ENCODE data around the gene PLA2G4F.

DNA sequence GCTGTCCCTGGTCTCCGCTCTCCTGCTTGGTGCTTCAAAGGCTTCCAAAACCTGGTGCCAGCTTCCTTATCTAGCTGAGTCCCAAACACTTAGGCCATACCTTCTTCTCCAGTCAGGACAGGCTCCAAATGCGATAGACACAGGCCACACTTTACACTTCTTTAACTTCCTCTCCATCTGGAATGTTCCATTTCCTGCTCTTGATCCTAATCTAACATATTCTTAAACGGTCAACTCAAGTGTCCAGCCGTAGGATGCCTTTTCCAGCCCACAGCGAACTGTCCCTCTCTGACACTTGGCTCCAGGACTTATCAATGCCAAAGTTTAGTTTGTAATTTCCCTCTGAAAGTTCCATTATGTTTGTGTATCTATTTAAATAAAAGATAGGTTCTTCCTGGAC, 19.2 kb upstream of the PLA2G4F start:
- TF ChIP-seq, protein P1, sequence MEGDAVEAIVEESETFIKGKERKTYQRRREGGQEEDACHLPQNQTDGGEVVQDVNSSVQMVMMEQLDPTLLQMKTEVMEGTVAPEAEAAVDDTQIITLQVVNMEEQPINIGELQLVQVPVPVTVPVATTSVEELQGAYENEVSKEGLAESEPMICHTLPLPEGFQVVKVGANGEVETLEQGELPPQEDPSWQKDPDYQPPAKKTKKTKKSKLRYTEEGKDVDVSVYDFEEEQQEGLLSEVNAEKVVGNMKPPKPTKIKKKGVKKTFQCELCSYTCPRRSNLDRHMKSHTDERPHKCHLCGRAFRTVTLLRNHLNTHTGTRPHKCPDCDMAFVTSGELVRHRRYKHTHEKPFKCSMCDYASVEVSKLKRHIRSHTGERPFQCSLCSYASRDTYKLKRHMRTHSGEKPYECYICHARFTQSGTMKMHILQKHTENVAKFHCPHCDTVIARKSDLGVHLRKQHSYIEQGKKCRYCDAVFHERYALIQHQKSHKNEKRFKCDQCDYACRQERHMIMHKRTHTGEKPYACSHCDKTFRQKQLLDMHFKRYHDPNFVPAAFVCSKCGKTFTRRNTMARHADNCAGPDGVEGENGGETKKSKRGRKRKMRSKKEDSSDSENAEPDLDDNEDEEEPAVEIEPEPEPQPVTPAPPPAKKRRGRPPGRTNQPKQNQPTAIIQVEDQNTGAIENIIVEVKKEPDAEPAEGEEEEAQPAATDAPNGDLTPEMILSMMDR (IDR thresholded peaks at IDR 0.05 in 2 of 3, conservative IDR thresholded peaks at IDR 0.05 in 1 of 3; ENCODE audit: borderline replicate concordance in 1 of 3, insufficient read depth in 1 of 3, low read depth in 2 of 3, low read length in 2 of 3): no peak
- TF ChIP-seq SIN3A (IDR thresholded peaks at IDR 0.05; ENCODE audit: low read depth) (no peak), EGR1 (IDR thresholded peaks at IDR 0.05; ENCODE audit: low read depth) (no peak), ZNF274 (IDR thresholded peaks at IDR 0.05; ENCODE audit: low read depth, low read length) (no peak), EZH2 (IDR thresholded peaks at IDR 0.05) (no peak), CEBPB (IDR thresholded peaks at IDR 0.05; ENCODE audit: low read depth) (no peak), CBX3 (IDR thresholded peaks at IDR 0.05; ENCODE audit: low read depth) (no peak), POLR2A (IDR thresholded peaks at IDR 0.05; ENCODE audit: borderline replicate concordance, extremely low read depth, insufficient read depth, insufficient read length) (no peak), FOSL1 (IDR thresholded peaks at IDR 0.05; ENCODE audit: low read depth) (no peak)
- TF ChIP-seq, protein P2, sequence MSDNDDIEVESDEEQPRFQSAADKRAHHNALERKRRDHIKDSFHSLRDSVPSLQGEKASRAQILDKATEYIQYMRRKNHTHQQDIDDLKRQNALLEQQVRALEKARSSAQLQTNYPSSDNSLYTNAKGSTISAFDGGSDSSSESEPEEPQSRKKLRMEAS (IDR thresholded peaks at IDR 0.05): no peak
- TF ChIP-seq, protein P3, sequence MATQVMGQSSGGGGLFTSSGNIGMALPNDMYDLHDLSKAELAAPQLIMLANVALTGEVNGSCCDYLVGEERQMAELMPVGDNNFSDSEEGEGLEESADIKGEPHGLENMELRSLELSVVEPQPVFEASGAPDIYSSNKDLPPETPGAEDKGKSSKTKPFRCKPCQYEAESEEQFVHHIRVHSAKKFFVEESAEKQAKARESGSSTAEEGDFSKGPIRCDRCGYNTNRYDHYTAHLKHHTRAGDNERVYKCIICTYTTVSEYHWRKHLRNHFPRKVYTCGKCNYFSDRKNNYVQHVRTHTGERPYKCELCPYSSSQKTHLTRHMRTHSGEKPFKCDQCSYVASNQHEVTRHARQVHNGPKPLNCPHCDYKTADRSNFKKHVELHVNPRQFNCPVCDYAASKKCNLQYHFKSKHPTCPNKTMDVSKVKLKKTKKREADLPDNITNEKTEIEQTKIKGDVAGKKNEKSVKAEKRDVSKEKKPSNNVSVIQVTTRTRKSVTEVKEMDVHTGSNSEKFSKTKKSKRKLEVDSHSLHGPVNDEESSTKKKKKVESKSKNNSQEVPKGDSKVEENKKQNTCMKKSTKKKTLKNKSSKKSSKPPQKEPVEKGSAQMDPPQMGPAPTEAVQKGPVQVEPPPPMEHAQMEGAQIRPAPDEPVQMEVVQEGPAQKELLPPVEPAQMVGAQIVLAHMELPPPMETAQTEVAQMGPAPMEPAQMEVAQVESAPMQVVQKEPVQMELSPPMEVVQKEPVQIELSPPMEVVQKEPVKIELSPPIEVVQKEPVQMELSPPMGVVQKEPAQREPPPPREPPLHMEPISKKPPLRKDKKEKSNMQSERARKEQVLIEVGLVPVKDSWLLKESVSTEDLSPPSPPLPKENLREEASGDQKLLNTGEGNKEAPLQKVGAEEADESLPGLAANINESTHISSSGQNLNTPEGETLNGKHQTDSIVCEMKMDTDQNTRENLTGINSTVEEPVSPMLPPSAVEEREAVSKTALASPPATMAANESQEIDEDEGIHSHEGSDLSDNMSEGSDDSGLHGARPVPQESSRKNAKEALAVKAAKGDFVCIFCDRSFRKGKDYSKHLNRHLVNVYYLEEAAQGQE (IDR thresholded peaks at IDR 0.05; ENCODE audit: low read depth): no peak

Measured in HCT116 (cell line).